SJCRH30 (cell line): Measurements from ENCODE around the gene BACH2. TPM values are rescaled to one million over a fixed set of nuclear protein-coding genes. Genes with fewer than 3 reads are reported as not detected.

Experiments
- DNase-seq, 2 experiments: peaks; one replicate each; pipeline ENCODE4 v3.0.0-alpha.2; 2015 to 2020
- H3K27ac ChIP-seq: fragments of 250-450 bp; sonication (Bioruptor Pico); 2 replicates; pipeline ENCODE4 v1.5.1; 2020; ENCODE audit warnings: mild to moderate bottlenecking, moderate library complexity
- H3K27me3 ChIP-seq: fragments of 250-450 bp; sonication (Bioruptor Pico); 2 replicates; pipeline ENCODE4 v1.5.1; 2020; ENCODE audit warnings: mild to moderate bottlenecking, moderate library complexity
- H3K36me3 ChIP-seq: fragments of 250-450 bp; sonication (Bioruptor Pico); 2 replicates; pipeline ENCODE4 v1.5.1; 2020; ENCODE audit warnings: mild to moderate bottlenecking, moderate library complexity
- H3K4me1 ChIP-seq: fragments of 250-450 bp; sonication (Bioruptor Pico); 2 replicates; pipeline ENCODE4 v1.5.1; 2020; ENCODE audit warnings: mild to moderate bottlenecking, moderate library complexity
- H3K4me3 ChIP-seq: fragments of 250-450 bp; sonication (Bioruptor Pico); 2 replicates; pipeline ENCODE4 v1.5.1; 2020; ENCODE audit warnings: mild to moderate bottlenecking, moderate library complexity
- H3K9me3 ChIP-seq: fragments of 250-450 bp; sonication (Bioruptor Pico); replicated peaks from 2 replicates; pipeline ENCODE4 v1.5.1; 2020; ENCODE audit warnings: mild to moderate bottlenecking, moderate library complexity
- total RNA-seq: library from RNA; depleted of rRNA; stranded (reverse); fragments of >200 nt; shearing (Covaris generic); gene quantifications from 2 replicates; pipeline ENCODE4 v1.2.3, GENCODE V29; 2014

BACH2 gene
- total RNA-seq, 1 experiment from 2014 or later = 4.1 TPM

DNA sequence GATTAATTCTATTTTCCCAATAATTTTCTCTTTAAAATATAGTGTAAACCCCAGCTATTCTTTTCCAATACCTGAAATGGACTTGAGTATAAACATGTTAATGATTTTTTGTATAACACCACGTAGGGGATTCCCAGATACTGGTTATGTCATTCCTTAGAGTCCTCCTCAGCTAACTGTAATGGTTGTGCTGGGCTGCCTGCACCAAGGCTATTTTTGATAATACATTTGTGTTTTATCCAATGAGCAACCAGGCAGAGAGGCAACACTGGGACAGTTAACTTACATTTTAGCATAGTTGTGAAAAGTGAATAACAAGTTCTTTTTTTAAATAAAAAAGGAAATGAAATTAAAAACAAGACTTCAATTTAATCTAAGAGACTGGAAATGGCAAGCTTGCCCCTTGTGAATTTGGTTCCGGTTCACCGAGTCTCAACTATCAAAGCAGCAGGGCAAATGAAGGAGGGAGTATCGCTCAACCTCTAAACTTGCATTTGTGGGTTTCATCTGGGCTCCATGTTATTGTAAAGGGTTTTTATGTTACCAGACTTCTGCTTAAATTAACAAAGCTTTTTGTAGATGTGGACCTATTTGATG lies 18.8 kb upstream of the BACH2 start:
- Histone ChIP-seq H3K4me3 (no peak overlapping the region), H3K9me3 (no peaks in the 10 kb centered on the region), H3K36me3 (no peaks in the 10 kb centered on the region), H3K27ac (no peak overlapping the region), H3K4me1 (no peaks in the 10 kb centered on the region), H3K27me3 (no peaks in the 10 kb centered on the region)
- DNase-seq = no peak

DNA sequence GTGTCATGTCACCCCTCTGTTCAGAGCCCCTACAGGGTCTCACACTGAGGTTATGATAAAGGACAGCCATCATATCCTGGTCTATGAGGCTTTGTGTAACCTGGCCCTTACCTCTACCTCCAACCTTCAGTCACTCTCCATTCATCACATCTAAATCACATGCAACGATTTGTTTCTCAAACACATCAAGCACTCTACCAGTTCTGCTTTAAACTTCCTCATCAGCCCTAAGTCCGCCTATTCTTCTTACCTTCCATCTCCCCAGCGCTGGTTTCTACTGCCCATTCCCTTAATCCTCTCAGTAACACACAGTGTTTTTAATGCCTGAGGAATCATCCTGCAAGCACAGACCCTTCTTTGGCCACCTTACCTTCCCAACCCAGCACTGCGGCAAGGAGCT lies 17.9 kb upstream of the BACH2 start:
- H3K9me3 ChIP-seq = no peaks in the 10 kb centered on the region
- no peaks in the 10 kb centered on the region for H3K27me3 ChIP-seq
- H3K27ac ChIP-seq = no peak overlapping the region
- no peak overlapping the region for H3K4me3 ChIP-seq
- no peaks in the 10 kb centered on the region for H3K36me3 ChIP-seq
- no peaks in the 10 kb centered on the region for H3K4me1 ChIP-seq
- DNase-seq = no peak

DNA sequence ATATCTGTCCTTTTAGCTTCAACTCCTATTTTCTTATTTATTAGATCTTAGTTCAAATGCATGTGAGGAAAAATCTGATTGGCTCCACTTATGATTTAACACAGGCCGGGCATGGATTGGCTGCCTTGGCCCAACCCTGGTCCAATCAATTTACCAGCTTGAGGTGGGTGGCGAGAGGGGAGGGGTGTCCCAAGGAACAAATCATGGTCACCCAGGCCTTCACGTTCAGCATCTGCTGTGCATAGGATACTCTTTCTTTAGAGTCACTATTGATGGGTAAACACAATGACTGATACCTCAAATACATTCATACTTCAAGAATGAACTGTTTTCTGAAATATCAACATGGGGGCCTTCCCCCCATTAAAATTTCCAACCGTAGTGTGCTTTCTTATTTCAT lies 14.9 kb upstream of the BACH2 start:
- no peak overlapping the region for H3K4me3 ChIP-seq
- H3K36me3 ChIP-seq = no peaks in the 10 kb centered on the region
- no peaks in the 10 kb centered on the region for H3K27me3 ChIP-seq
- H3K4me1 ChIP-seq = no peaks in the 10 kb centered on the region
- no peak for DNase-seq
- no peak overlapping the region for H3K27ac ChIP-seq
- H3K9me3 ChIP-seq = no peaks in the 10 kb centered on the region

DNA sequence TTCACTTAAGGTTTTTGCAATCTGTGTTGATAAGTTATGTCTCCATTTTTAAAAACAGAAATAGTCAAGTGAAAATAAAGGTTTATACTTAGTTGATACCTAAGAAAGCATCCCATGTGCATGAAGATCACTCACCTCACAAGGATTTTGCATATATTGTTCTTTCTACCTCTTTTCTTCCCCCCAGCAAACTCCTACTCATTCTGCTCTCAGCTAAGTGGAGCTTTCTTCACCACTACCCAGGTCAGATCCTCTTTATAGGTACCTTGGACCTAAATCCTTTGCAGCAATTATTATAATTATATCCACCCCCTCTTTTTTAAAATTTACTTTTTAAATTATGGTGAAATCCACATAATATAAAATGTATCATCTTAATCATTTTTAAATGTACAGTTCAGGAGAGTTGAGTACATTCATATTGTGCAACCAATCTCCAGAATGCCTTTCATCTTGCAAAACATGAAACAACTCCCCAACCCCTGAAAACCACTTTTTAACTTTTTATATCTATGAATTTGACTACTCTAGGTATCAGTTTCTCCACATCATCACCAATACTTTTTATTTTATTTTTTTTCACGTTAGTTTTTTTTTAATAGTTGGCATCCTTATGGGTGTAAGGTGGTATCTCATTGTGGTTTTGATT lies 9.3 kb upstream of the BACH2 start:
- Histone ChIP-seq H3K9me3 (no peaks in the 10 kb centered on the region), H3K36me3 (no peaks in the 10 kb centered on the region), H3K27ac (no peak overlapping the region), H3K4me3 (no peak overlapping the region), H3K4me1 (no peaks in the 10 kb centered on the region), H3K27me3 (0 out of 2 replicates have a peak, but pooled peaks cover 5% of the 10 kb centered on the region)
- no peak for DNase-seq

DNA sequence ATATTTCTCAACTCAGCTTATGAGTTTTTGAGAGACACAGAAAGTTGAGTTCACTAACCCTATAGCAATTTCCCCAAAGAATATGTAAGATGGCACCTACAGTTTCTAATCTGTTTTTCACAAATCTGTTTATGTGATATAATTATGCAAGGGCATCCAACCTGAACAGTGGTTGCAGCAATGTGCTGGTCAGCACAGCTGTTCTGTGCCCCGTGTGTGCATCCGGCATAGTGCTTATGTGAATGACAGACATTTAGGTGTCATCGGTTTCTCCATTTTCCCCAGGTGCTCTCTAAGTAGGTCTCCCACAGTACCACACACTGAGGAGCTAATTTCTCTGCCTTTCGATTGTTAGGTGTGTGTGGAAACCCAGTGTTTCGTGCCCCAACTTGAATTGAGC lies 7.7 kb upstream of the BACH2 start:
- Histone ChIP-seq H3K4me3 (no peak overlapping the region), H3K27me3 (0 out of 2 replicates have a peak, but pooled peaks cover 5% of the 10 kb centered on the region), H3K9me3 (no peaks in the 10 kb centered on the region), H3K4me1 (no peaks in the 10 kb centered on the region), H3K36me3 (no peaks in the 10 kb centered on the region), H3K27ac (no peak overlapping the region)
- no peak for DNase-seq

DNA sequence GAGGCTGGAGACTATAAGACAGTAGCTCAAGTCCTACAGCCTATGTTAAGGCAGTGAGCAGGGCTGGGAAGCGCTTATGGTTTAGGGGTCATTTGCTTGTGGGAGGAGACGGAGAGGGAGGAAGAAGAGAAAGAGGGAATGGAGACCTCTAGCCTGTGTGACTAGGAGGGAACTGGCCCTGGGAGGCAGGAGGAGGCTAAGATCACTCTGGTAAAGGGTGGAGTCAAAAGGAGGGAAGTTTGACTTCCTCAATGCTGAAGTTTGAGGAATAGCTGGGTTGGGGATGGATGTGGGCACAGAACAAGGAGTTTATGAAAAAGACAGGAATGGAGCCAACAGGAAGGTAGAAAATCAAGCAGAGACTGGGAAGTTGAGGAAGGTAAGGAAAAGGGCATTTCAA lies 6.4 kb upstream of the BACH2 start:
- H3K36me3 ChIP-seq = no peaks in the 10 kb centered on the region
- no peaks in the 10 kb centered on the region for H3K4me1 ChIP-seq
- DNase-seq = no peak
- H3K27ac ChIP-seq = no peak overlapping the region
- H3K4me3 ChIP-seq = no peak overlapping the region
- H3K27me3 ChIP-seq = 0 out of 2 replicates have a peak, but pooled peaks cover 5% of the 10 kb centered on the region
- no peaks in the 10 kb centered on the region for H3K9me3 ChIP-seq

DNA sequence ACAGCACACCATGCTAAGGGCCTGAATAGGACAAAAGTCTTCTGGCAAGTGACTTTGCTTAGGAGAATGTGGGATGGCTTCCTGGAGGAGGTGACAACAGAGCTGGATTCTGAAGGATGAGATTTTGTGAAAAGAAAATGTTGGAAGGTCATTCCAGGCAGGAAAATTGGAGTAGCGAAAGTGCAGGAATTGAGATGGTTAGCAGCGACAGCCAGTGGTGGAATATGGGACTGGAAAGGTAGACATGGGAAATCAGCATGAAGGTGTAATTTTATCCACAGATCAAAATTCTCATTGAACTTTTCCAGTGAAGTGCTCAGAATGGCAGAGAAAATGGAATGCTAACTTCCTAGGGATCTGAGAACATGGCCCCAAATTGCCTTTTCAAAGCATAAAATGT lies 5.7 kb upstream of the BACH2 start:
- Histone ChIP-seq H3K9me3 (no peaks in the 10 kb centered on the region), H3K4me3 (no peak overlapping the region), H3K36me3 (no peaks in the 10 kb centered on the region), H3K27ac (no peak overlapping the region), H3K27me3 (0 out of 2 replicates have a peak, but pooled peaks cover 5% of the 10 kb centered on the region), H3K4me1 (no peaks in the 10 kb centered on the region)
- no peak for DNase-seq

DNA sequence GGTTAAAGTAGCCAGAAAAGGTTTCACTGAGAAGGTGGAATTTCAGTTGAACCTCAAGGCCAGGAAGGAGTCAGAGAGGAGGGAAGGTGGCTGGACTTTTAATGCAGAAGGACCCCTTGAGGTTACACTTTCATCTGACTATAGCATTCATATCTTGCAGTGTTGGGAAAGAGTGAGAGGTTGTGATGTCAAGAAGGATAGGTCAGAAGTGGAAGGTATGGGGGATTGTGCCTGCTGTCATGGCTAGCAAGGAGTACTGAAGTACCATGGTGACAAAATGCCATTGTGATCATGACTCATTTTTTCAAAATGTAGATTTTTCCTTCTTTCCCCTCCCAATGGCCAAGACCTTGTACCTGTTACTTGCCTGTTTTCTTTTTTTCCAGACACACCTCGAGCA lies 5.2 kb upstream of the BACH2 start:
- Histone ChIP-seq H3K4me3 (no peak overlapping the region), H3K36me3 (no peaks in the 10 kb centered on the region), H3K27me3 (0 out of 2 replicates have a peak, but pooled peaks cover 5% of the 10 kb centered on the region), H3K27ac (no peak overlapping the region), H3K9me3 (no peaks in the 10 kb centered on the region), H3K4me1 (no peaks in the 10 kb centered on the region)
- no peak for DNase-seq

DNA sequence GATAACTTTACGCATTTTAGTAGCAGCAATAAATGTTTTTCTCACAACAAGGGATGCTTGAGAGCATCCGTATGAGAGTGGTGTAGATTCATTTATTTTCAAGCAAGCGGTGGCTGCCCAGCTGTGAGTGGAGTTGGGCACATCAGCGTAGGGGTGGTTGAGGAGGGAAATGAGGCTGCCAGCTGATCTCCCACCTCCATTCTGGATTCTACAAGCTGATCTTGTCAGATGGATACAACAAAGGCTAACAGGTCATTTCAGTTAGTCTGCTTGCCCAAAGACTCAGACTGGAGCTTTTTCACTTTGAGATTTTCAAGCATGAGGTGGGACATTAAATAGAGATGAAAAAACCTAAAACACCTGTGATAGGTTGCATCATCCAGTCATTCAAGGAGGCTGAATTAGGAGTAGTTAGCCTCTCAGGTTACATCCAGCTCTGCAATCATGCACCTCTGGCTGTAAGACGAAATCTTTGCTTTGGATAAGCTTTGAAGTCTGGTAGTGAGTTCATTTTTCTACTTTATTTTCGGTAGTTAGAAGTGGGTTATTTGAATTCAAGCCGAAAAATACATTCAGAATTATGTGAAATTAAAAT lies 1.9 kb upstream of the BACH2 start:
- Histone ChIP-seq H3K27me3 (0 out of 2 replicates have a peak, but pooled peaks cover 5% of the 10 kb centered on the region), H3K4me1 (no peaks in the 10 kb centered on the region), H3K36me3 (no peaks in the 10 kb centered on the region), H3K9me3 (no peaks in the 10 kb centered on the region), H3K4me3 (no peak overlapping the region), H3K27ac (no peak overlapping the region)
- DNase-seq = no peak

DNA sequence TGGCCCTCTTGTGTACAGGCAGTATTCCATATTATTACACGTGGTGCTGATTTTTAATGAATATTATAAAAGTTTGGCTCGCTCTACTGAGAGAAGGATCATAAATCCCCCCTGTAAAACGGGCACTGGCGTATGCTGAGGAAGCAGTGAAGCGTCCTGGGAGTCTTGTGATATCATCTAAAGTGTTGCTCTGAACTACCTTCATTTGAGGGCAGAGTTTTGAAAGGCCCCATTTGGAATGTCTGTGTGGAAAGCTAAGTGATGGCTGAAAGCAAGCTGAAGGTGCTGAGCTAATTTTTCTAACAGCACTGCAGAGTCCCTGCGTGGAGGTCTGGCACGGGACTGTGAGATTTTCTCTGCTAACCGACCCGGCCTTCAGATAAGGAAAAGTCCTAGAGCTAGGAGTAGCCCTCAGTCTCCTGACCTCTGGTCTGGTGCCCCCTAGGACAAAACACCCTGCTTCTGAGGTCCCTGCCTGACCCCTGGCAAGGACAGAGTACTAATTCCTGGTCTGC lies 1.3 kb upstream of the BACH2 start:
- Histone ChIP-seq H3K4me1 (no peaks in the 10 kb centered on the region), H3K4me3 (no peak overlapping the region), H3K36me3 (no peaks in the 10 kb centered on the region), H3K27me3 (0 out of 2 replicates have a peak, but pooled peaks cover 5% of the 10 kb centered on the region), H3K27ac (no peak overlapping the region), H3K9me3 (no peaks in the 10 kb centered on the region)
- no peak for DNase-seq

DNA sequence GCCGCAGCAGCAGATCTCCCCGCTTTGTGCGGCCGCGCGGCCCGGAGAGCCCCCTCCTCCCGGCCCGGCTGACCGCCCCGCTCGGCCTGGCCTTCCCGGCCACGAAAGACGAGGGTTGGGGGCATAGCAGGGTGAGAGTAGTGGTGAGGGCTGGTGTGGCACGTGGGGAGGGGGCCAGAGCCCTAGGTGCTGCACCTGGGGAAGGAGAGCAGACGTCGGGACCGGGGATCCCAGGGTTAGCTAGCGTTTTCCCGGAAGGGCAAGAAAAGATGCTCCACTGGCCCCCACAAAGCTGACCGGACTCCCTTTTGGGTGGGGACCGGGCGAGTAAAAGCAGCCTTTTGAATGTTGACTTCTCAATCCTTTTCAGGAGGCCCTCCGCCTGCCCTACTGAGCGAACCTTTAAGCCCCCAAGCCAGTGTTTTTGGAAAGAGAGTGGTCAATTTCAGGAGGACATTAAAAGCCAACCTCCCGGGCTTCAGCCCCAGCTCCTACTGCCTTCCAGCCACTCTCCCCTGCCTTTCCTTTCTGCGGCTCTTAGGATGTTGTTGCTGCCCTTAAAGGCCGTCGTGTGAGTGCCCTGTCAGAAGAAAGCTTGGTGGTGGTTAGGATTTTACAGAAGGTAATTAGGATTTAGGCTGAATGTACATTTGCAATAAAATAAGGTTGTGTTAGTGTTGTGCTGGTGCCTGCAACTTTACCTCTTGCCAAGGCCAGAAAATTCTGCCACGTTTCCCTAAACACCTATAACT lies 648 bp upstream of the BACH2 start:
- Histone ChIP-seq H3K27me3 (0 out of 2 replicates have a peak, but pooled peaks cover 5% of the 10 kb centered on the region), H3K27ac (no peak overlapping the region; the same call in 1 of the 2 replicates), H3K4me3 (peak overlapping the region; percentile 64), H3K36me3 (no peaks in the 10 kb centered on the region), H3K4me1 (no peaks in the 10 kb centered on the region), H3K9me3 (no peaks in the 10 kb centered on the region)
- DNase-seq = peak; percentile 33 to 42

DNA sequence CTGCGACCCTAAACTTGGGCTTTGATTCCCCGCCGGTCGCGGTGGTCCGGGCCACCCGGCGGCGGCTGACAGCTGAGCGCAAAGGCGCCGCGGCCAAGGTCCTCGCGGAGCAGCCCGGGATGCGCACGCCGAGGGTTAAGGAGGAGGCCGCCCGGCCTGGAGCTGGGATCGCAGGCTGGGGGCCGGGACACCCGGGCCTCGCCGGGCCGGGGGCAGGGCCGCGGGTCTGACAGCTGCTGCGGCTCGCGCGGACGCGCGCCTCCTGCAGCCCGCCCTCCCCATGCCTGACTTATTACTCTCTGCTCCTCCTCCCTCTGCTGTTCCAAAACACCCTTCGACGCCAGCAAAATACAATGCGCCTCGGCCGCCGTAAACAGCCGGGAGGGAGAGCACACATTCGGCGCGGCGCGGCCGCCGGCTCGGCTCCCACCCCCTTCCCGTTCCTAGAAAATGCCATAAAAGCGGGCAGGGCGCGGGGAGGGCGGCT lies 746 bp downstream of the BACH2 start:
- H3K27ac ChIP-seq = peak overlapping the region; percentile 45
- peak; percentile 76 to 80 for DNase-seq
- H3K4me1 ChIP-seq = no peaks in the 10 kb centered on the region
- no peaks in the 10 kb centered on the region for H3K36me3 ChIP-seq
- H3K4me3 ChIP-seq = peak overlapping the region; percentile 64
- H3K9me3 ChIP-seq = no peaks in the 10 kb centered on the region
- no peaks in the 10 kb centered on the region for H3K27me3 ChIP-seq

DNA sequence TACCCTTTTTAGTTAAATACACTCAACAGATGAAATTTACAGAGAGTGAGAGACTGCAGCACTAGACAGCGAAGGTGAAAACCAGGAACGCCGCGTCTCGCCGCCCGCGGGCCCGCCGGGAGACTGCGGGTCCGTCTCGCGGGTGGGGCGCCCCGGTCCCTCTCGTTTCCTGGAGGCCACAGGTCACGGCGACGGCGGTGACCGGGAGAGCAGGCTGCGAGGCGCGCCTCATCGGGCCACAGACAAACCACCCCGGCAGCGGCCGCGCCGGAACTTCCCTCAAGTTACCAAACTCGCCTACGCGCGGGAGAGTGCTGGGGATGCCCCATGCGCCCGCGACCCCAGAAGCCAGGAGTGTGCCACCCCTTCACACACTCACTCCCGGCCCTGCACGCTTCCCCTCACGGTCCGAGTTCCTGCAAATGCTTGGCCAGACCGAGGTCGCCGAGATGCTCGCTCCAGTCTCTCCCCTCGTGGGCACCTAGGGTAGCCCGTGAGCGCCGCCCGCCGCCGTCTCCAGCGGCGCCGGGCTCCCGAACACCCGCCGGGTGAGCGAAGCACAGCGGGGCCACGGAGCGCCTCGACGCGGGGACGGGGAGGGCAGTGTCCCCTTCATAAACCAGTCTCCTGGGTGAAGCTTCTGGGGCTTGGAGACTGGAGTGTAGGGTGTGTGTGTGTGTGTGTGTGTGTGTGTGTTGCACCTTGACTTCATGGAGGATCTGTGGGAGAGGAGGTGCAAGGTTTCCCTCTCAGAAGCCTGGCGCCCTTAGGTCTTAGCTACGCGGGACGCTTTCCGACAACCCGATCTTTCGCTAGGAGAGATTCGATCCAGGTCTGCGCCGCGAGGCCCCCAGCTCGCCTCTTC lies 1.4 kb downstream of the BACH2 start:
- Histone ChIP-seq H3K36me3 (no peaks in the 10 kb centered on the region), H3K4me3 (peak overlapping the region; percentile 64), H3K9me3 (no peaks in the 10 kb centered on the region), H3K4me1 (no peaks in the 10 kb centered on the region), H3K27me3 (no peaks in the 10 kb centered on the region), H3K27ac (peak overlapping the region; percentile 45)
- peak in 1 of 2 experiments; percentile 33 for DNase-seq

DNA sequence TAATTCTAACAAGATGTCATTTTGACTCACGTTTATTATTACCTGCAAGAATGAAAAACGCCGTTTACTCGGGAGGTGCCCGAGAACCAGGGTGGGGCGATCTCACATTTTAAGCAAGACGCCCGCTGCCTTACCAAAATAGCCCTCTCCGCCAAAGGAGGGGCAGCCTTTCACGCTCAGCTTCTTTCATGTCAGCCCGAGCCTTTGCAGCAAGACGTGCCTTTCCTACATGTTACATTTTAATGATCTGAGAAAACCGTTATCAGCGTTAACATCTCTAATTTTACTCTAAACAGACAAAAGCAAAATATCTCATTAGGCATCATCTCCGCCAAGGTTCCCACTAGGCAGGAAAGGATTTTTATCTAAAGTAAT lies 2.0 kb downstream of the BACH2 start:
- no peaks in the 10 kb centered on the region for H3K27me3 ChIP-seq
- peak overlapping the region; percentile 45; the same call in 1 of the 2 replicates for H3K27ac ChIP-seq
- H3K4me1 ChIP-seq = no peaks in the 10 kb centered on the region
- no peaks in the 10 kb centered on the region for H3K9me3 ChIP-seq
- peak overlapping the region; percentile 64 for H3K4me3 ChIP-seq
- H3K36me3 ChIP-seq = no peaks in the 10 kb centered on the region
- DNase-seq = peak in 1 of 2 experiments; percentile 20
